ENCODE results near the gene BARX2. TPM values are rescaled to one million over a fixed set of nuclear protein-coding genes. Genes with fewer than 3 reads are reported as not detected.

Gene BARX2
- total RNA-seq, 4 donors from 2014 or later: 2.1 TPM; not detected in 3

GRCh38 chr11:129416080-129416820, 40.6 kb downstream of the BARX2 start:
- Histone ChIP-seq H3K9me3 (no peaks in the 10 kb centered on the region), H3K36me3 (no peaks in the 10 kb centered on the region), H3K27me3 (no peaks in the 10 kb centered on the region), H3K27ac (no peak overlapping the region), H3K4me3 (no peak overlapping the region), H3K4me1 (no peaks in the 10 kb centered on the region)
- no peak for ATAC-seq
- TF ChIP-seq EP300 (IDR thresholded peaks at IDR 0.05) (no peak), POLR2AphosphoS5 (IDR thresholded peaks at IDR 0.05) (no peak), POLR2A (IDR thresholded peaks at IDR 0.05) (no peak), CTCF (IDR thresholded peaks at IDR 0.05) (no peak)
- WGBS, 2 donors (ENCODE audit: low coverage in 1 of 2): 88% methylated on average over 3 to 5 of the region's 7 CpGs

GRCh38 chr11:129417458-129417857, 41.8 kb downstream of the BARX2 start:
- H3K9me3 ChIP-seq: no peaks in the 10 kb centered on the region
- TF ChIP-seq POLR2A (IDR thresholded peaks at IDR 0.05) (no peak), CTCF (IDR thresholded peaks at IDR 0.05) (no peak), EP300 (IDR thresholded peaks at IDR 0.05) (no peak), POLR2AphosphoS5 (IDR thresholded peaks at IDR 0.05) (no peak)
- H3K27me3 ChIP-seq: no peaks in the 10 kb centered on the region
- no peak overlapping the region for H3K4me3 ChIP-seq
- H3K4me1 ChIP-seq: no peaks in the 10 kb centered on the region
- no peak overlapping the region for H3K27ac ChIP-seq
- 72 to 91% methylated on average over 5 to 7 of the region's 7 CpGs for WGBS, 2 donors (ENCODE audit: low coverage in 1 of 2)
- H3K36me3 ChIP-seq: no peaks in the 10 kb centered on the region
- no peak for ATAC-seq

- H3K9me3 ChIP-seq: no peaks in the 10 kb centered on the region
- no peaks in the 10 kb centered on the region for H3K36me3 ChIP-seq
- no peak overlapping the region for H3K4me3 ChIP-seq
- no peaks in the 10 kb centered on the region for H3K27me3 ChIP-seq
- no peak for ATAC-seq
- 62 to 75% methylated on average over 4 of the region's 4 CpGs for WGBS, 2 donors (ENCODE audit: low coverage in 1 of 2)
- TF ChIP-seq EP300 (IDR thresholded peaks at IDR 0.05): no peak
- TF ChIP-seq POLR2AphosphoS5 (IDR thresholded peaks at IDR 0.05): no peak
- TF ChIP-seq POLR2A (IDR thresholded peaks at IDR 0.05): no peak
- no peaks in the 10 kb centered on the region for H3K4me1 ChIP-seq
- H3K27ac ChIP-seq: no peak overlapping the region
These were observed 42.4 kb downstream of the BARX2 start for GRCh38 chr11:129418039-129418438.

GRCh38 chr11:129419386-129419785, 43.7 kb downstream of the BARX2 start:
- ATAC-seq: no peak
- 92 to 96% methylated on average over 3 of the region's 3 CpGs for WGBS, 2 donors (ENCODE audit: low coverage in 1 of 2)
- H3K36me3 ChIP-seq: no peaks in the 10 kb centered on the region
- no peaks in the 10 kb centered on the region for H3K27me3 ChIP-seq
- H3K9me3 ChIP-seq: no peaks in the 10 kb centered on the region
- TF ChIP-seq EP300 (IDR thresholded peaks at IDR 0.05) (no peak), POLR2AphosphoS5 (IDR thresholded peaks at IDR 0.05) (no peak), CTCF (IDR thresholded peaks at IDR 0.05) (no peak), POLR2A (IDR thresholded peaks at IDR 0.05) (no peak)
- H3K4me3 ChIP-seq: no peak overlapping the region
- no peak overlapping the region for H3K27ac ChIP-seq
- H3K4me1 ChIP-seq: no peaks in the 10 kb centered on the region

GRCh38 chr11:129423426-129423825, 47.8 kb downstream of the BARX2 start:
- no peaks in the 10 kb centered on the region for H3K36me3 ChIP-seq
- no peak for ATAC-seq
- TF ChIP-seq POLR2A (IDR thresholded peaks at IDR 0.05): no peak
- no peak for TF ChIP-seq EP300 (IDR thresholded peaks at IDR 0.05)
- TF ChIP-seq POLR2AphosphoS5 (IDR thresholded peaks at IDR 0.05): no peak
- no peak for TF ChIP-seq CTCF (IDR thresholded peaks at IDR 0.05)

More at GRCh38 chr11:129423426-129423825, 47.8 kb downstream of the BARX2 start:
- Histone ChIP-seq H3K9me3 (no peaks in the 10 kb centered on the region), H3K4me3 (no peak overlapping the region), H3K27ac (no peak overlapping the region), H3K4me1 (no peaks in the 10 kb centered on the region), H3K27me3 (no peaks in the 10 kb centered on the region)
